Measurements from ENCODE around the gene ADGRV1.

Gene ADGRV1

GRCh38 chr5:91119217-91119616, 560.6 kb downstream of the ADGRV1 start:
- H3K4me3 ChIP-seq: 0 out of 2 replicates have a peak overlapping the region, but pooled peaks have one; percentile 1
- H3K9me3 ChIP-seq (ENCODE audit: low read depth, low read length): no peaks in the 10 kb centered on the region
- no peak for DNase-seq (ENCODE audit: low read depth, low spot score)
- no peaks in the 10 kb centered on the region for H3K36me3 ChIP-seq (ENCODE audit: insufficient read depth, low read length)
- peak overlapping the region; percentile 55 for H3K27ac ChIP-seq
- H3K9ac ChIP-seq (ENCODE audit: insufficient read length): no peak overlapping the region
- no peak for TF ChIP-seq POLR2AphosphoS5 (IDR thresholded peaks at IDR 0.05; ENCODE audit: borderline replicate concordance, low read depth, low read length)
- TF ChIP-seq FOXP2 (optimal IDR thresholded peaks at IDR 0.05; ENCODE audit: control extremely low read depth, extremely low read length, insufficient read depth): no peak
- TF ChIP-seq EZH2 (IDR thresholded peaks at IDR 0.05): no peak

GRCh38 chr5:91119981-91120850, 561.6 kb downstream of the ADGRV1 start:
- Histone ChIP-seq H3K27ac (0 out of 2 replicates have a peak overlapping the region, but pooled peaks have one; percentile 55), H3K9ac (ENCODE audit: insufficient read length) (no peak overlapping the region), H3K36me3 (ENCODE audit: insufficient read depth, low read length) (no peaks in the 10 kb centered on the region), H3K9me3 (ENCODE audit: low read depth, low read length) (no peaks in the 10 kb centered on the region), H3K4me3 (no peak overlapping the region)
- DNase-seq (ENCODE audit: low read depth, low spot score): no peak
- TF ChIP-seq EZH2 (IDR thresholded peaks at IDR 0.05) (no peak), POLR2AphosphoS5 (IDR thresholded peaks at IDR 0.05; ENCODE audit: borderline replicate concordance, low read depth, low read length) (no peak), FOXP2 (optimal IDR thresholded peaks at IDR 0.05; ENCODE audit: control extremely low read depth, extremely low read length, insufficient read depth) (no peak)

GRCh38 chr5:91121347-91121993, 562.9 kb downstream of the ADGRV1 start:
- H3K4me3 ChIP-seq: no peak overlapping the region
- no peak for DNase-seq (ENCODE audit: low read depth, low spot score)
- H3K27ac ChIP-seq: 0 out of 2 replicates have a peak overlapping the region, but pooled peaks have one; percentile 21
- no peaks in the 10 kb centered on the region for H3K36me3 ChIP-seq (ENCODE audit: insufficient read depth, low read length)
- TF ChIP-seq EZH2 (IDR thresholded peaks at IDR 0.05): no peak
- TF ChIP-seq POLR2AphosphoS5 (IDR thresholded peaks at IDR 0.05; ENCODE audit: borderline replicate concordance, low read depth, low read length): no peak
- no peak overlapping the region for H3K9ac ChIP-seq (ENCODE audit: insufficient read length)
- no peaks in the 10 kb centered on the region for H3K9me3 ChIP-seq (ENCODE audit: low read depth, low read length)

GRCh38 chr5:91122651-91123050, 564.1 kb downstream of the ADGRV1 start:
- H3K4me3 ChIP-seq: 0 out of 2 replicates have a peak overlapping the region, but pooled peaks have one; percentile 4
- H3K36me3 ChIP-seq (ENCODE audit: insufficient read depth, low read length): no peaks in the 10 kb centered on the region
- no peaks in the 10 kb centered on the region for H3K9me3 ChIP-seq (ENCODE audit: low read depth, low read length)
- no peak for TF ChIP-seq POLR2AphosphoS5 (IDR thresholded peaks at IDR 0.05; ENCODE audit: borderline replicate concordance, low read depth, low read length)
- TF ChIP-seq EZH2 (IDR thresholded peaks at IDR 0.05): no peak
- TF ChIP-seq FOXP2 (optimal IDR thresholded peaks at IDR 0.05; ENCODE audit: control extremely low read depth, extremely low read length, insufficient read depth): no peak
- DNase-seq (ENCODE audit: low read depth, low spot score): no peak
- no peak overlapping the region for H3K9ac ChIP-seq (ENCODE audit: insufficient read length)
- H3K27ac ChIP-seq: peak overlapping the region; percentile 57

- Histone ChIP-seq H3K9me3 (ENCODE audit: low read depth, low read length) (no peaks in the 10 kb centered on the region), H3K27ac (peak overlapping the region; percentile 57; the same call in 1 of the 2 replicates), H3K36me3 (ENCODE audit: insufficient read depth, low read length) (no peaks in the 10 kb centered on the region), H3K9ac (ENCODE audit: insufficient read length) (no peak overlapping the region), H3K4me3 (no peak overlapping the region)
- DNase-seq (ENCODE audit: low read depth, low spot score): no peak
- no peak for TF ChIP-seq POLR2AphosphoS5 (IDR thresholded peaks at IDR 0.05; ENCODE audit: borderline replicate concordance, low read depth, low read length)
- no peak for TF ChIP-seq EZH2 (IDR thresholded peaks at IDR 0.05)
- TF ChIP-seq FOXP2 (optimal IDR thresholded peaks at IDR 0.05; ENCODE audit: control extremely low read depth, extremely low read length, insufficient read depth): no peak
Measured at GRCh38 chr5:91123291-91123690, 564.7 kb downstream of the ADGRV1 start.

GRCh38 chr5:91123901-91124300, 565.3 kb downstream of the ADGRV1 start:
- TF ChIP-seq POLR2AphosphoS5 (IDR thresholded peaks at IDR 0.05; ENCODE audit: borderline replicate concordance, low read depth, low read length) (no peak), EZH2 (IDR thresholded peaks at IDR 0.05) (no peak), FOXP2 (optimal IDR thresholded peaks at IDR 0.05; ENCODE audit: control extremely low read depth, extremely low read length, insufficient read depth) (no peak)
- Histone ChIP-seq H3K4me3 (no peak overlapping the region), H3K9ac (ENCODE audit: insufficient read length) (no peak overlapping the region), H3K9me3 (ENCODE audit: low read depth, low read length) (no peaks in the 10 kb centered on the region), H3K27ac (no peak overlapping the region), H3K36me3 (ENCODE audit: insufficient read depth, low read length) (no peaks in the 10 kb centered on the region)
- no peak for DNase-seq (ENCODE audit: low read depth, low spot score)

- no peak for TF ChIP-seq EZH2 (IDR thresholded peaks at IDR 0.05)
- TF ChIP-seq POLR2AphosphoS5 (IDR thresholded peaks at IDR 0.05; ENCODE audit: borderline replicate concordance, low read depth, low read length): no peak; the same call in 1 of the 2 replicates
- TF ChIP-seq FOXP2 (optimal IDR thresholded peaks at IDR 0.05; ENCODE audit: control extremely low read depth, extremely low read length, insufficient read depth): no peak
- Histone ChIP-seq H3K9me3 (ENCODE audit: low read depth, low read length) (no peaks in the 10 kb centered on the region), H3K4me3 (peak overlapping the region; percentile 47), H3K36me3 (ENCODE audit: insufficient read depth, low read length) (no peaks in the 10 kb centered on the region), H3K9ac (ENCODE audit: insufficient read length) (no peak overlapping the region), H3K27ac (peak overlapping the region; percentile 79)
- DNase-seq (ENCODE audit: low read depth, low spot score): peak; percentile 75
Measured at GRCh38 chr5:91125916-91126315, 567.3 kb downstream of the ADGRV1 start.

GRCh38 chr5:91126448-91126847, 567.9 kb downstream of the ADGRV1 start:
- Histone ChIP-seq H3K9ac (ENCODE audit: insufficient read length) (no peak overlapping the region), H3K4me3 (peak overlapping the region; percentile 47), H3K36me3 (ENCODE audit: insufficient read depth, low read length) (no peaks in the 10 kb centered on the region), H3K9me3 (ENCODE audit: low read depth, low read length) (no peaks in the 10 kb centered on the region), H3K27ac (peak overlapping the region; percentile 79)
- DNase-seq (ENCODE audit: low read depth, low spot score): no peak
- TF ChIP-seq FOXP2 (optimal IDR thresholded peaks at IDR 0.05; ENCODE audit: control extremely low read depth, extremely low read length, insufficient read depth) (no peak), EZH2 (IDR thresholded peaks at IDR 0.05) (no peak), POLR2AphosphoS5 (IDR thresholded peaks at IDR 0.05; ENCODE audit: borderline replicate concordance, low read depth, low read length) (no peak)

All from SK-N-MC (cell line).